NCI-H510A (cell line): ENCODE results near the gene CYGB.
A peak's percentile ranks its signal among the peaks of the same experiment; 100 is the strongest.
"Not testable (repeated sequence)": the region's sequence is repeated elsewhere in the genome, so short reads cannot be mapped to it uniquely, and the experiment has no call there.

Source experiments
- DNase-seq: peaks from one replicate; lab custom pipeline; 2025; lab: John Stamatoyannopoulos, UW

Gene CYGB

DNA sequence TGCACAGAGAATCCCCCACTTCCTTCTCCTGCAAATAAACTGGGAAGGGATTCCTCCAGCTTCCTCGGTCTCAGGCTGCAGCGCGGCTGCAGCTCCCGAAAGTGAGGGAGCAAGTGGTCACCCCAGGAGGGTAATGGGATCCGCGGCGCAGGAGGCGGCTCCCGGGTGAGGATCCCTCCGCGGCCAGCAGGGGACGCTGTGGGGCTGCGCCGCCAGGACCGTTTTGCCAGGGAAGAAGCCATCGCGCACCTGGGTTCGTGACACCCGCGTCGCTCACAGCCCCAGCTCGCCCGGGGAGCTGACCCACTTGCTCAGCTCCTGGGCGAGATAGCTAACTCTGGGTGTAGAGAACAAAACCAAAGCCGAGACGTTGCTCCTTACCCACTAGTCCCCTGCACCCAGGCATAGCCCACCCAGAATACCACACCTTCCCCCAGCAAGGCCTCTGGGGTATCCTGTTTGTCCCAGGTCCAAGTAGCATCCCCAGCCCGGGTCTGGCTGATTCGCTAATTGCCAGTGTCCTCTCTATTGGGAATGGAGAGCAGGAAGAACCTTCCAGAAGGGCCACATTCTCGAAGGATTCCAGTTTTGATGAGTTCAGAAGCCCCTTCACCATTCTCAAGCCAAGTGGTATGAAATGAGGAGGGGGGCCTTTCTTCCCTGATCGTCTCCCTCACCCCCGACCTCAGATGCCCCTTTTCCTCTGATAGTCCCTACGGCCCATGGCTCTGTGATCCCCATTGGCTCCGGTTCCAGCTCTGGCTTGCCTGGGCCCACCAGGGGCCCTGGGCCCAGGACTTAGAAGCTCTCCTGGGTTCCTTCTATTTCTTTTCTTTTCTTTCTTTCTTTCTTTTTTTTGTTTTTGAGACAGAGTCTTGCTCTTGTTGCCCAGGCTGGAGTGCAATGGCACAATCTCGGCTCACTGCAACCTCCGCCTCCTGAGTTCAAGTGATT is 14.1 kb downstream of the CYGB start:
- DNase-seq = no peak

DNA sequence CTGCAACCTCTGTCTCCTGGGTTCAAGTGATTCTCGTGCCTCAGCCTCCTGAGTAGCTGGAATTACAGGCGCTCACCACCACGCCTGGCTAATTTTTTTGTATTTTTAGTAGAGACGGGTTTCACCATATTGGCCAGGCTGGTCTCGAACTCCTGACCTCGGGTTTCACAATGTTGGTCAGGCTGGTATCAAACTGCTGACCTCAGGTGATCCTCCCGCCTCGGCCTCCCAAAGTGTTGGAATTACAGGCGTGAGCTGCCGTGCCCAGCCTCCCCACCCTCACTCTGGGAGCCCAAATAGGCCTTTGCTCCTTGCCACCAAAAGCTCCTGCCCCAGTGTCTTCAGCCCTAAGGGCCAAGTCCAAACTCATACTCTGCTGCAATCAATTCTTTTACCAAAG is 15.8 kb downstream of the CYGB start:
- DNase-seq = not testable (repeated sequence)

DNA sequence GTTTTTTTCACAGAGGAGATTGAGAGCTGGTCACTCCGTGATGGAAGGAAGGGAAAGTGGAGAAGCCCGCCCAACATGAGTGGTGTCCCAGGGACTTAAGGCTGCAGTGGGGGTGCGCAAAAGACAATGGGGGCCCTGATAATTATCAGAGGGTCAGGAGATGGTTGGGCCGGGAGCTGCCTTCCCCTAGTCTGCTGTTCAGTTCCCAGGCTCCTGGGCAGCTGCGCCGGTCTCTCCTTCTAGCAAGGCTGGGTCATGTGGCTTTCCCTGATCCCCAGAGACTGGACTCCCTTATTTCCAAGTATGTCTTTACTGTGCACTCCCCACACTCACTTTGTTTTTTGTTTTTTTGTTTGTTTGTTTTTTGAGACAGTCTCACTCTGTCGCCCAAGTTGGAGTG is 16.2 kb downstream of the CYGB start:
- no peak for DNase-seq

- DNase-seq = no peak
These were observed 18.2 kb downstream of the CYGB start for GRCh38 chr17:76519048-76519966.

GRCh38 chr17:76517638-76518038 is 19.9 kb downstream of the CYGB start:
- no peak for DNase-seq

DNA sequence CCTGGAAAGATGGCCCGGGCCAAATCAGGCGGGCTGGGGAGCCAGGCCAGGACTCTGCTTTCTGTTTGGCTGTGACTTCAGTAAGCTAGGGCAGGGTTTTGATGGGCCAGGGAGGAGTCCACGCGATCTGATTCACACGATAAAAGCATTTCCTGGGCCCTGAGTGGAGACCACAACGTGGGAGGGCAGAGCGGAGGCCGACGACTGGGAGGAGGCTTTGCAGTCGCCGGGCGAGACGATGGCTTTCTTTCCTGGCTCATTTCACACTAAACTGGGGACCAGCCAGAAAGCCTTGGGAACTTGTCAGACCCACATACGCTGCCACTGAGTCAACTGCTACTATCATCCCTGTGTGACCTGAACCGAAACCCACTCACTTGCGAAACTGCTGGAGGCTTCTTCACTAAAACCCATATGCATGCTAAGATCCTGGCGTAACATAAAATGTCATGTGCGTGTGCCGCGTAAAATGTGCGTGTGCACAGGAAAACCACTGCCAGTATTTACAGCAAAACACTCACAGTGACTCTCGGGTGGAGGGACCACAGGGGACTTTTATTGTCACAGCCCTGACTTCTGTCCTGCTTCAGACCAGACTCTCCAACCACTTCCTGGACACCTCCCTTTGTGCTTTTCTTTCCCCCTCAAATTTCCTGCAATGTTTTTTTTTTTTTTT is 22.1 kb downstream of the CYGB start:
- no peak for DNase-seq

GRCh38 chr17:76514355-76514754 is 23.2 kb downstream of the CYGB start:
- DNase-seq = not testable (repeated sequence)

GRCh38 chr17:76513306-76513692 is 24.2 kb downstream of the CYGB start:
- DNase-seq = no peak

DNA sequence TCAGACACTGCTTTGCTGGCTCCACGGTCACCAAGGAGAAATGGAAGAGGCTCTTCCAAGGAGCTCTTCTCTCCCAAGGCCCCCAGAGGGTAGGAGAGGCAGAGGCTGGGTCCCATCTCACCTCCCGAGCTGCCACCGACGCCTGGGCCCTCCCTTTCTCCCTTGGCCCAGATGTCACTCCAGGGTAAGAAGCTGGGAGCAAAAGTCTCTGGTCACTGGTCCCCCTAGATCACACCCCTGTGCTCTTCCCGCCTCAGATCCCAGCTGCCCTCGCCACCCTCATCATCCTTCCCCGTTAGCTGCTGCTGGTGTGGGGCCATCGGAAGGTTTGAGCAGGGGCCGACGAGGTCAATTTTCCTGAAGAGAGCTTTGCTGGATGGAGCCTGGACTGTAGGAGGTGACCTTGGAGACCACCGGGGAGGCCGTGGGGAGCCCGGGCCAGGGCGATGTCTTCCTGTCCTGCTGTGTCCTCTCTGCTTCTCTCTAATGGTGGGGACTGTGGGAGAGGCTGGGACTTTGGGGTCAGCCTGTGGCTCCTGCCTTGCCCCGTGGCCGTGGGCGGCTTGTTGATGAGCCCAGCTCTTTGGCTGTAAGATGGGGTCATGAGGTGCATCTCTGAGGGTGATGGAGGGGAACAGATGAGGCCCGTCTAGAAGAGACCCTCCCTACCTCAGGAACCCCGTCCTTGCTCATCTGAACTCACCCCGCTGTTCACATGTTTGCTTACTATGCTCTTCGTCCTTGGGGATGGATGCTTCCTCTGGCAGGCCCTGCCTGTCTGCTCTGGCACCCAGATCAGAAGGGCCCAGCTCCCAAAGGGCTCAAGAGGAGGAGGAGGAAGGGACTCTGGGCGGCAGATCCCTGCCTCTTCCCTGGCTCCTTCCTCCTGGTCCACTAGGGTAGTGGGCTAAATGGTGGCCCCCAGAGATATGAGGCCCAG is 24.9 kb downstream of the CYGB start:
- DNase-seq = no peak

- DNase-seq = no peak
These were observed 25.7 kb downstream of the CYGB start for GRCh38 chr17:76511668-76512365.

- DNase-seq = no peak
These were observed 26.7 kb downstream of the CYGB start for GRCh38 chr17:76510831-76511244.

DNA sequence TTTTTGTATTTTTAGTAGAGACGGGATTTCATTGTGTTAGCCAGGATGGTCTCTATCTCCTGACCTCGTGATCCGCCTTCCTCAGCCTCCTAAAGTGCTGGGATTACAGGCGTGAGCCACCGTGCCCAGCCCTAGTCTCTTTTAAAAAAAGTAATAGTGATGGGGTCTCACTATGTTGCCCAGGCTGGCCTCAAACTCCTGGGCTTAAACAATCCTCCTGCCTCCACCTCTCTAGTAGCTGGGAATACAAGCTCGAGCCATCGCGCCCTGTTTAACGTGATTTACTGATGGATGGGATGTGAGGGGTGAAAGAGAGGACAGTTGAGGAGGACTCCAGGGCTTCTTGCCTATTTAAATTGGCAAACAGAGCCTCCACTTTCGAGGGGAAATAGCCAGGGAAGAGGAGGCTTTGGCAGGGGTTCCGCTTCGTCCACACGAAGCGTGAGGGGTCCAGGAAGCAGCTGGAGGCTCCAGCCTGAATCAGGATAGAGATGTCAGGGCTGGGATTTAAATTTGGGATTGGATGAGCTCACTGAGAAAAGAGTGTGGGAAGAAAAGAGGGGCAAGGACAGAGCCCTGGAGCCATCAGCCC is 28.9 kb downstream of the CYGB start:
- DNase-seq = not testable (repeated sequence)

DNA sequence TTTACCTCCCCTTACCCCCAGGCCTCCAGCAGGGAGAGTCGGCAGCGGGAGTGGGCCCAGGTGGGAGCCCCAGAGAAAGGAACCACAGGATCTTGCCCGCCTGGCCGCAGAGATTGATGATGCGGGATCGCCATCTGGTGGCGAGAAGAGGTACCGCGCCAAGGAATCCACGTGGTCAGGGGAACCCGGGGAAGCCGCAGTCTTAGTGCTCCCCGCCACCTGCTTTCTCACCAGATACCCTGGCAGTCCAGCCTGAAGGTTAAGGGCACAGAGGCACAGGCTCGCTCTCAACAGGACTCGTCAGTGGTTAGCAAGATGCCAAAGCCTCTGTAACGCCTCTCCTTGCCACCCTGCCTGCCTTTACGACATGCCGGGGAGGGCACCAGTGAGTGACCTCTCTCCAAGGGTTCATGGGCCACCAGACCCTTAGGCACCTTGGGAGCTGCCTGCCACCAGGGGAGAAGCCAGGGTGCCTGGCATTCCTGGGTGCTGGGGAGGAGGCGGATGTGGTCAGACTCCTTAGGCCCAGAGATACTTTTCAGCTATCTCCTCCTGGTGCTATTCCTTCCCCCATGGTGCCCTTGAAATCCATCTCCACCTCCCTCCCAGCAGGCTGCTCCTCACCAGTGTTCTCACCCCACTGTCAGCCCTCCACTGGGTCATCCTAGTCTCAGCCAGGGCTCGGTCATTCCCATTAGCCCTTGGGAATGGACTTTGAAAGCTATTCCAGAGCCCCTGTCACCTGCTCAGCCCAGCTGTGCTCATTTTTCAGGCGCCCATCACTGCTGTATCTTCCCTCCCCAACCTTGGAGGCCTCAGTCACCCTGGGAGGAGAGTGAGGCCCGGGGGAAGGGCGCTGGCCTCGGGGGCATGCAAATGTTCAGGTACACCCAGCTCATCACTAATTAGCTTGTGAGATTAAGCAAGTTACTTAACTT is 30.8 kb downstream of the CYGB start:
- DNase-seq = no peak

GRCh38 chr17:76504117-76504516 is 33.4 kb downstream of the CYGB start:
- DNase-seq = no peak

DNA sequence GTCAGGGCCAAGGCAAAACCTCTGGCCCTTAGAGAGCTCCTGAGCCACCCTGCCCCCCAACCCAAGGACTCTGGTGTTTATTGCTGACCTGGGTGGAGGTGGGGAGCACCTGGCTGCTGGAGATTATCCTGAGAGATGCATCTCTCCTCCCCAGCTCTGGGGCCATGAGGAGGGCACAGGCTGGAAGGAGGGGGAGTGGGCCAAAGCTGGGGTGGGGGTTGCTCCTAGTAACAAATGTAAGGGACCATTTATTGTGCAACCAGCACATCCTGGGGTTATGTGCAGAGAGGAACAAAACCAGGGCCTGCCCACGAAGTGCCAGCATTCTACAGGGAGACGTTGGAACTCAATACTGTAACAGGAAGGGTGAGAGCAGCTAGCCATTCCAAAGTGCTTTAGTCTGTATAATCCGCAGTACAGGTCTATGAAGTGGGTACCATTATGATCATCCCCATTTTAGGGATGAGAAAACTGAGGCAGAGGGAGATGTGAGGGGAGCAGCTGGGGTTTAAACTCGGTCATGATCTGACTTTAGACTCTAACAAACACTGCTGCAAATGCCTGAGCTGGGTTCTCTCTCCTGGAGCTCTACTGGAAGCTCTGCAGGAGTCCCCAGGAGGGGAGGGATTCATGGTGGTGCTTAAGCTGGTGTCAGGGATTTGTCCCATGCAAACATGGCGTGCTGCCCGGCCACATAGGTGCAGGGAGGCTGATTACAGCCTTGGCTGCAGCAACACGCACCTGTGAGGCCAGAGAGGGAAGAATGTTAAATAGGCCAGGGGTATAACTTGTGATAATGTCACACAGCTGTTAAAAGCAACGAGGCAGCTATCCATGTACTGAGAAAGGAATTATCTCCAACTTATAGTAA is 34.9 kb downstream of the CYGB start:
- DNase-seq = no peak

DNA sequence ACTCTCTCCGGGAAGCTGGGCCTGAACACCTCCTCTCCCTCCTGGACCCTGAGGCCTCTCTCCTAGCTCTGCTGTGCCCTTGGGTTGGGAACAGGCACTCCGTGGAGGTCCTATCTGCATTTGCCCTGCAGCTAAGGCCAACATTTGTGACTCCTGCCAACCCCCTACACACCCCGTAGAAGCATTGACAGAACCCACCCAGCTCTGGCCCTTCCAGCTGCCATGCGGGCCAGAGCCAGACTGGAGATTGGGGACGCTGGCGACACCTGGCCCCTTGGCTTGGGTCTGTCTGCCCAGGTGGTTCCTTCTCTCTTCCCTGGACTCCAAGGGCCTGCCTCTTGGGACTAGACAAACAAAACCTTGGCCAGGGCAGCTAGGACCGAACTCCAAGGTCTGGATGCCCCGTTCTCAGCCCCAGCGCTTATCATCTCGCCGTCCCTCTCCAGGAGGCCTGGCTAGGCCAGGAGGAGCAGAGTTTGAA is 35.6 kb downstream of the CYGB start:
- DNase-seq = no peak

- peak; percentile 65 for DNase-seq
These were observed 36.3 kb downstream of the CYGB start, which contains the start of gene RHBDF2 for GRCh38 chr17:76501018-76501826. TSS of gene RHBDF2 (minus strand) at chr17:76501423. CDS start at chr17:76481524, 19,899 bp downstream.
